Kidney (tissue), 14 donors: Measurements from ENCODE around the gene OSBPL9. TPM values are rescaled to one million over a fixed set of nuclear protein-coding genes. Genes with fewer than 3 reads are reported as not detected.
"Not testable (repeated sequence)": the region's sequence is repeated elsewhere in the genome, so short reads cannot be mapped to it uniquely, and the experiment has no call there.

ENCODE experiments used
- DNase-seq, 5 donors: peaks; one replicate each; pipeline ENCODE4 v3.0.0-alpha.2; 2013 to 2020
- FAIRE-seq: peaks from 2 replicates; lab custom pipeline; 2012; peaks lifted over from hg19 to GRCh38; lab: Jason Lieb, UNC
- H3K27ac ChIP-seq, 2 donors: one replicate each; pipeline ENCODE4 v1.7.0; 2013; ENCODE audit warnings: low read depth in 2 of 2, low read length in 2 of 2, inconsistent platforms in 1 of 2
- H3K27me3 ChIP-seq: one replicate; pipeline ENCODE4 v1.7.1; 2013; ENCODE audit warnings: low read length, inconsistent platforms; ENCODE audit not compliant: control insufficient read depth, insufficient read depth
- H3K36me3 ChIP-seq, 3 donors: one replicate each; pipeline versions ENCODE4 v1.7.0 to v1.7.1; 2013; ENCODE audit warnings: low read length in 3 of 3, control low read depth in 1 of 3, inconsistent platforms in 1 of 3; ENCODE audit not compliant: insufficient read depth in 3 of 3, control insufficient read depth in 2 of 3
- H3K4me1 ChIP-seq, 3 donors: one replicate each; pipeline versions ENCODE4 v1.7.0 to v1.7.1; 2013; ENCODE audit warnings: low read length in 3 of 3, inconsistent platforms in 1 of 3, low read depth in 1 of 3; ENCODE audit not compliant: control insufficient read depth in 2 of 3, insufficient read depth in 2 of 3
- H3K4me3 ChIP-seq, 3 donors: one replicate each; pipeline versions ENCODE4 v1.7.0 to v1.8.1; 2013; ENCODE audit warnings: low read length in 3 of 3, control low read depth in 1 of 3, inconsistent platforms in 1 of 3
- H3K9ac ChIP-seq, 3 donors: one replicate each; pipeline versions ENCODE4 v1.7.0 to v1.7.1; 2013; ENCODE audit warnings: low read length in 3 of 3, control low read depth in 1 of 3, inconsistent platforms in 1 of 3
- H3K9me3 ChIP-seq, 3 donors: one replicate each; pipeline versions ENCODE4 v1.7.0 to v1.7.1; 2013; ENCODE audit warnings: low read length in 3 of 3, control low read depth in 1 of 3, inconsistent platforms in 1 of 3; ENCODE audit not compliant: control insufficient read depth in 2 of 3, insufficient read depth in 1 of 3
- intact Hi-C: fragments of 100-400 bp; cut with DNase I; formaldehyde crosslinking; loops from one replicate; pipeline ENCODE4 v1.11.1; 2022
- polyA plus RNA-seq: library from polyadenylated mRNA; stranded (reverse); fragments of 350-450 nt; fragmentation: Illumina TruSeq; extraction: RNeasy Lipid Tissue Mini Kit (QIAGEN cat#74804); gene quantifications from one replicate; pipeline ENCODE4 v1.2.3, GENCODE V29; 2014; ENCODE audit warnings: low read depth, low replicate concordance; ENCODE audit not compliant: insufficient read depth
- total RNA-seq: library from RNA; stranded (reverse); fragmentation: NEBNext Ultra II Directional; extraction: Animal tissue kit (Norgen Biotek cat#: 25700); gene quantifications from one replicate; pipeline ENCODE4 v1.2.1, GENCODE V29; 2021
- TF ChIP-seq, protein P1 (sequence below): IDR thresholded peaks from 3 replicates; pipeline ENCODE4 v1.5.1; 2012; ENCODE audit warnings: mild to moderate bottlenecking, moderate library complexity, borderline replicate concordance; ENCODE audit not compliant: insufficient read depth; ENCODE audit errors: extremely low read depth
- donor health status: control.
- donor health status: control.
- donor health status: control.
- donor health status: control.
- donor health status: control.
- donor health status: DM: yes; HTN: yes; CAD: no.
- donor health status: Normal renal cell carcinoma (clear cell type).

The OSBPL9 gene
- total and polyA plus RNA-seq, 2 donors from 2014 or later = 73.2 to 76.6 TPM

DNA sequence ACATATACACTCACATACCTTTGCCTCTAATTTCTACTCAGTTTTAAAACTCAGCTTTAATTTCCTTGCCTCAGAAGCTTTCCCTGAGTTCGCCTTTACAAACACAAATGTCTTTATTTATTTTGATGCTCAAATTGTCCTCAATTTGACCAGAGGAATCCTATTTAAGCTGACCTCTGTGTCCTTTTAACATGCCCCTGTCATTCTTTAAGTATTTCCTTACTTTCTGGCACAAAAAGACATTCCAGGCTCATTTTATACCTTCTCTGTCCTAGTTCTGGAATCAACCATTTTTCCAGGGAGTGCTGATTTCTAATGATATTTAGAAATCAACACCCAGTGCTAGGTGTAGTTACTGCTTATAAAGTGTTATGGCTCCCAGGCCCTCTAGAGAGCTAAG, 82.5 kb downstream of the OSBPL9 start:
- H3K27me3 ChIP-seq = no peaks in the 10 kb centered on the region
- no peak overlapping the region for H3K4me3 ChIP-seq
- DNase-seq (no peak), FAIRE-seq (no peak)
- no peaks in the 10 kb centered on the region for H3K9me3 ChIP-seq
- intact Hi-C loops = no loop called here
- H3K4me1 ChIP-seq = peaks cover 0 to 7% (median 2%) of the 10 kb centered on the region in 3 donors
- TF ChIP-seq, protein P1, sequence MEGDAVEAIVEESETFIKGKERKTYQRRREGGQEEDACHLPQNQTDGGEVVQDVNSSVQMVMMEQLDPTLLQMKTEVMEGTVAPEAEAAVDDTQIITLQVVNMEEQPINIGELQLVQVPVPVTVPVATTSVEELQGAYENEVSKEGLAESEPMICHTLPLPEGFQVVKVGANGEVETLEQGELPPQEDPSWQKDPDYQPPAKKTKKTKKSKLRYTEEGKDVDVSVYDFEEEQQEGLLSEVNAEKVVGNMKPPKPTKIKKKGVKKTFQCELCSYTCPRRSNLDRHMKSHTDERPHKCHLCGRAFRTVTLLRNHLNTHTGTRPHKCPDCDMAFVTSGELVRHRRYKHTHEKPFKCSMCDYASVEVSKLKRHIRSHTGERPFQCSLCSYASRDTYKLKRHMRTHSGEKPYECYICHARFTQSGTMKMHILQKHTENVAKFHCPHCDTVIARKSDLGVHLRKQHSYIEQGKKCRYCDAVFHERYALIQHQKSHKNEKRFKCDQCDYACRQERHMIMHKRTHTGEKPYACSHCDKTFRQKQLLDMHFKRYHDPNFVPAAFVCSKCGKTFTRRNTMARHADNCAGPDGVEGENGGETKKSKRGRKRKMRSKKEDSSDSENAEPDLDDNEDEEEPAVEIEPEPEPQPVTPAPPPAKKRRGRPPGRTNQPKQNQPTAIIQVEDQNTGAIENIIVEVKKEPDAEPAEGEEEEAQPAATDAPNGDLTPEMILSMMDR = no peak
- H3K9ac ChIP-seq = no peak overlapping the region
- no peaks in the 10 kb centered on the region for H3K36me3 ChIP-seq
- H3K27ac ChIP-seq = no peak overlapping the region

DNA sequence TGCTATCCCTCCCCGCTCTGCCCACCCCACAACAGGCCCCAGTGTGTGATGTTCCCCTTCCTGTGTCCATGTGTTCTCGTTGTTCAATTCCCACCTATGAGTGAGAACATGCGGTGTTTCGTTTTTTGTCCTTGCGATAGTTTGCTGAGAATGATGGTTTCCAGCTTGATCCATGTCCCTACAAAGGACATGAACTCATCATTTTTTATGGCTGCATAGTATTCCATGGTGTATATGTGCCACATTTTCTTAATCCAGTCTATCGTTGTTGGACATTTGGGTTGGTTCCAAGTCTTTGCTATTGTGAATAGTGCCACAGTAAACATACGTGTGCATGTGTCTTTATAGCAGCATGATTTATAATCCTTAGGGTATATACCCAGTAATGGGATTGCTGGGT, 84.9 kb downstream of the OSBPL9 start:
- H3K36me3 ChIP-seq, H3K4me3 ChIP-seq, H3K27me3 ChIP-seq, H3K9ac ChIP-seq, DNase-seq, H3K9me3 ChIP-seq, intact Hi-C loops, FAIRE-seq, H3K4me1 ChIP-seq, H3K27ac ChIP-seq: not testable (repeated sequence)

DNA sequence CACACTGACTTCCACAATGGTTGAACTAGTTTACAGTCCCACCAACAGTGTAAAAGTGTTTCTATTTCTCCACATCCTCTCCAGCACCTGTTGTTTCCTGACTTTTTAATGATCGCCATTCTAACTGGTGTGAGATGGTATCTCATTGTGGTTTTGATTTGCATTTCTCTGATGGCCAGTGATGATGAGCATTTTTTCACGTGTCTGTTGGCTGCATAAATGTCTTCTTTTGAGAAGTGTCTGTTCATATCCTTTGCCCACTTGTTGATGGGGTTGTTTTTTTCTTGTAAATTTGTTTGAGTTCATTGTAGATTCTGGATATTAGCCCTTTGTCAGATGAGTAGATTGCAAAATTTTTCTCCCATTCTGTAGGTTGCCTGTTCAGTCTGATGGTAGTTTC, 85.3 kb downstream of the OSBPL9 start:
- intact Hi-C loops, FAIRE-seq, H3K36me3 ChIP-seq, H3K4me1 ChIP-seq, H3K4me3 ChIP-seq, H3K9me3 ChIP-seq, H3K27ac ChIP-seq, H3K27me3 ChIP-seq, H3K9ac ChIP-seq, DNase-seq: not testable (repeated sequence)

DNA sequence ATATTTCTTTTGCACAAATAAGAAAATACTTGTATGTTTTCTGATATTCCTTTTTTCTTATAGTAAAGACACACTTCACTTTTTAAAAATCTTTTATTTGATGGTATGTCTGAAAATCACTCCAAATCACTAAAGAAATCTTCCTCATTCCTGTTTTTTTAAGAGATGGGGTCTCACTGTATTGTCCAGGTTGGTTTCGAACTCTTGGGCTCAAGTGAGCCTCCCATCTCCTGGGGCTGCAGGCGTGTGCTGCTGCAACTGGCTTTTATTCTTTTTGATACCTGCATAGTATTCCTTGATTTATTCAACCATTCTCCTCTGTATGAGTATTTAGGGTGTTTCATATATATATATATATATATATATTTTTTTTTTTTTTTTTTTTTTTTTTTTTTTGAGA, 88.1 kb downstream of the OSBPL9 start:
- Histone ChIP-seq H3K27me3 (no peaks in the 10 kb centered on the region), H3K4me1 (peaks cover 0 to 6% (median 0%) of the 10 kb centered on the region in 3 donors), H3K36me3 (peaks cover 0 to 2% (median 0%) of the 10 kb centered on the region in 3 donors), H3K4me3 (no peak overlapping the region), H3K9ac (no peak overlapping the region), H3K9me3 (no peaks in the 10 kb centered on the region), H3K27ac (no peak overlapping the region)
- intact Hi-C loops = no loop called here
- TF ChIP-seq, protein P1 = no peak
- DNase-seq = no peak
- no peak for FAIRE-seq
